Activated CD8-positive, alpha-beta T cell treated with anti-CD3 and anti-CD28 coated beads for 36 hours (primary cell): ENCODE data around the gene ZCCHC17. TPM values are rescaled to one million over a fixed set of nuclear protein-coding genes. Genes with fewer than 3 reads are reported as not detected.
A peak's percentile ranks its signal among the peaks of the same experiment; 100 is the strongest.

Experiments
- ATAC-seq: fragments of 200-7000 bp; cut with Tn5 transposase; one replicate; pipeline ENCODE4 v1.10.0; 2021; ENCODE audit warnings: mild to moderate bottlenecking, moderate library complexity
- CTCF ChIA-PET: fragments of 350-600 bp; sonication (Branson Sonifier 250); formaldehyde crosslinking; loops from one replicate; lab custom pipeline; 2021; ENCODE audit warnings: antibody characterized with exemption; lab: Charles Lee
- POLR2A ChIA-PET: fragments of 350-600 bp; sonication (Branson Sonifier 250); formaldehyde crosslinking; loops from one replicate; lab custom pipeline; 2021; ENCODE audit warnings: antibody characterized with exemption; lab: Charles Lee
- DNase-seq: peaks from one replicate; pipeline ENCODE4 v3.0.0-alpha.2; 2020
- H3K27ac Mint-ChIP-seq: one replicate; pipeline ENCODE4 v1.8.0; 2021; ENCODE audit warnings: mild to moderate bottlenecking, mixed read lengths
- H3K27me3 Mint-ChIP-seq: one replicate; pipeline ENCODE4 v1.8.0; 2021; ENCODE audit warnings: mixed read lengths
- H3K36me3 Mint-ChIP-seq: one replicate; pipeline ENCODE4 v1.8.0; 2021; ENCODE audit warnings: low read depth, mixed read lengths
- H3K4me1 Mint-ChIP-seq: one replicate; pipeline ENCODE4 v1.8.0; 2021; ENCODE audit warnings: low read depth, mixed read lengths
- H3K4me3 Mint-ChIP-seq: one replicate; pipeline ENCODE4 v1.8.0; 2021; ENCODE audit warnings: mild to moderate bottlenecking, moderate library complexity, mixed read lengths
- H3K9me3 Mint-ChIP-seq: one replicate; pipeline ENCODE4 v1.8.0; 2021; ENCODE audit warnings: mixed read lengths
- intact Hi-C: fragments of 100-400 bp; cut with micrococcal nuclease; formaldehyde crosslinking; loops from one replicate; pipeline ENCODE4 v1.10.0; 2022
- total RNA-seq, 2 experiments: library from RNA; stranded (reverse); gene quantifications; one replicate each; pipeline ENCODE4 v1.2.3, GENCODE V29; 2021
- TF ChIP-seq, protein P1 (sequence below): fragments of 200-600 bp; IDR thresholded peaks from one replicate; pipeline ENCODE4 v1.8.0; 2022; ENCODE audit warnings: antibody characterized with exemption, mild to moderate bottlenecking

ZCCHC17 gene
- total RNA-seq, 2 experiments from 2014 or later, result 27.2 to 28.7 TPM

- ChIA-PET POLR2A (interaction anchor here (1.1 kb wide), 1 partner anchor 74 kb away, joined by 4 read pairs; the partner anchor contains the start of genes SNRNP40 and ZCCHC17), CTCF (interaction anchor here (1.0 to 4.7 kb wide), 2 partner anchors 25 to 178 kb away, joined by 4 to 33 read pairs; no protein-coding TSS in a partner anchor)
- intact Hi-C loops, result no loop called here
- H3K27ac Mint-ChIP-seq, result no peak overlapping the region
- H3K27me3 Mint-ChIP-seq, result no peaks in the 10 kb centered on the region
- peaks cover 4% of the 10 kb centered on the region for H3K36me3 Mint-ChIP-seq
- H3K4me3 Mint-ChIP-seq, result no peak overlapping the region
- no peak for DNase-seq
- TF ChIP-seq, protein P1, sequence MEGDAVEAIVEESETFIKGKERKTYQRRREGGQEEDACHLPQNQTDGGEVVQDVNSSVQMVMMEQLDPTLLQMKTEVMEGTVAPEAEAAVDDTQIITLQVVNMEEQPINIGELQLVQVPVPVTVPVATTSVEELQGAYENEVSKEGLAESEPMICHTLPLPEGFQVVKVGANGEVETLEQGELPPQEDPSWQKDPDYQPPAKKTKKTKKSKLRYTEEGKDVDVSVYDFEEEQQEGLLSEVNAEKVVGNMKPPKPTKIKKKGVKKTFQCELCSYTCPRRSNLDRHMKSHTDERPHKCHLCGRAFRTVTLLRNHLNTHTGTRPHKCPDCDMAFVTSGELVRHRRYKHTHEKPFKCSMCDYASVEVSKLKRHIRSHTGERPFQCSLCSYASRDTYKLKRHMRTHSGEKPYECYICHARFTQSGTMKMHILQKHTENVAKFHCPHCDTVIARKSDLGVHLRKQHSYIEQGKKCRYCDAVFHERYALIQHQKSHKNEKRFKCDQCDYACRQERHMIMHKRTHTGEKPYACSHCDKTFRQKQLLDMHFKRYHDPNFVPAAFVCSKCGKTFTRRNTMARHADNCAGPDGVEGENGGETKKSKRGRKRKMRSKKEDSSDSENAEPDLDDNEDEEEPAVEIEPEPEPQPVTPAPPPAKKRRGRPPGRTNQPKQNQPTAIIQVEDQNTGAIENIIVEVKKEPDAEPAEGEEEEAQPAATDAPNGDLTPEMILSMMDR, result no peak
- H3K9me3 Mint-ChIP-seq, result no peaks in the 10 kb centered on the region
- H3K4me1 Mint-ChIP-seq, result peaks cover 9% of the 10 kb centered on the region
- ATAC-seq, result no peak
Measured at GRCh38 chr1:31370565-31370964, 73.7 kb downstream of the ZCCHC17 start.

GRCh38 chr1:31371121-31371959, 74.5 kb downstream of the ZCCHC17 start:
- ChIA-PET CTCF (interaction anchor here (4.7 kb wide), 1 partner anchor 24 kb away, joined by 33 read pairs; no protein-coding TSS in a partner anchor), POLR2A (interaction anchor here (1.1 kb wide), 1 partner anchor 75 kb away, joined by 4 read pairs; the partner anchor contains the start of genes SNRNP40 and ZCCHC17)
- H3K4me3 Mint-ChIP-seq, result no peak overlapping the region
- no peaks in the 10 kb centered on the region for H3K36me3 Mint-ChIP-seq
- H3K27ac Mint-ChIP-seq, result no peak overlapping the region
- no peaks in the 10 kb centered on the region for H3K27me3 Mint-ChIP-seq
- TF ChIP-seq, protein P1, result no peak
- no peaks in the 10 kb centered on the region for H3K9me3 Mint-ChIP-seq
- H3K4me1 Mint-ChIP-seq, result peaks cover 9% of the 10 kb centered on the region
- ATAC-seq (no peak), DNase-seq (no peak)
- intact Hi-C loops, result no loop called here

DNA sequence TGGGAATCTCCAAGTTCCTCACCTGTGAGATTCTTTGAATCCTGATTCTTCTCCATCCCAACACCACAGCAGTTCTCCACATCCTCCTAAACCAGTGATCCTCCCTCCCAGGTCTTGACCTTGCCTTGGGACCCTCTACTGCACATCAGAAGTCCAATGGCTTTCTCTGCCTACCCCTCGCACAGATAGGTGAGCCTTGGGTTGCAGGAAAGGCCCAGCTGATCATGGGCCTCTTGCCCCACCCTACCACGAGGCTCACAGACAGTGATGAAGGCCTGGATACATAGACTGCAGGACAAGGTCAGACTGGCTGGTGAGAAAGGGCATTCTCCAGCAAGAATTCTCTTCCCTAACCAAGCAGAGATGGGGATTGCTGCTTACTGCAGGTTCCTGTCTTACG, 75.2 kb downstream of the ZCCHC17 start:
- Mint-ChIP-seq H3K27ac (no peak overlapping the region), H3K4me1 (peaks cover 9% of the 10 kb centered on the region), H3K36me3 (no peaks in the 10 kb centered on the region), H3K4me3 (no peak overlapping the region), H3K9me3 (no peaks in the 10 kb centered on the region), H3K27me3 (no peaks in the 10 kb centered on the region)
- TF ChIP-seq, protein P1, result no peak
- POLR2A ChIA-PET, result no interaction called here
- ATAC-seq, result no peak
- DNase-seq, result no peak
- intact Hi-C loops, result no loop called here
- CTCF ChIA-PET, result interaction anchor here (4.7 kb wide), 1 partner anchor 23 kb away, joined by 33 read pairs; no protein-coding TSS in a partner anchor

- CTCF ChIA-PET, result interaction anchor here (1.4 to 4.7 kb wide), 3 partner anchors 23 to 176 kb away, joined by 5 to 33 read pairs (median 9); no protein-coding TSS in a partner anchor
- no peaks in the 10 kb centered on the region for H3K27me3 Mint-ChIP-seq
Measured at GRCh38 chr1:31372751-31373055, 75.9 kb downstream of the ZCCHC17 start.

More at GRCh38 chr1:31372751-31373055, 75.9 kb downstream of the ZCCHC17 start:
- H3K27ac Mint-ChIP-seq, result no peak overlapping the region
- TF ChIP-seq, protein P1, result no peak
- no peak for DNase-seq
- intact Hi-C loops, result no loop called here
- H3K4me1 Mint-ChIP-seq, result peaks cover 9% of the 10 kb centered on the region
- H3K36me3 Mint-ChIP-seq, result no peaks in the 10 kb centered on the region
- no peaks in the 10 kb centered on the region for H3K9me3 Mint-ChIP-seq
- POLR2A ChIA-PET, result no interaction called here
- peak overlapping the region; percentile 67 for H3K4me3 Mint-ChIP-seq
- no peak for ATAC-seq
